Keratinocyte (primary cell): ENCODE results near the gene THBS2. TPM values are rescaled to one million over a fixed set of nuclear protein-coding genes. Genes with fewer than 3 reads are reported as not detected.

Source experiments
- DNase-seq: peaks from one replicate; pipeline ENCODE4 v3.0.0-alpha.2; 2011; ENCODE audit warnings: low read depth, missing footprints, low spot score
- FAIRE-seq: peaks from 2 replicates; lab custom pipeline; 2011; peaks lifted over from hg19 to GRCh38; lab: Jason Lieb, UNC
- H2AFZ ChIP-seq: 2 replicates; pipeline ENCODE4 v1.6.0; 2012; ENCODE audit warnings: low read length, control low read depth, inconsistent platforms; ENCODE audit not compliant: control insufficient read depth
- H3K27ac ChIP-seq: 2 replicates; pipeline ENCODE4 v1.5.1; 2011; ENCODE audit warnings: low read length; ENCODE audit not compliant: control insufficient read depth, insufficient read depth
- H3K27me3 ChIP-seq: 3 replicates; pipeline ENCODE4 v1.6.0; 2011; ENCODE audit warnings: low read length; ENCODE audit not compliant: control insufficient read depth, insufficient read depth; ENCODE audit errors: extremely low read depth
- H3K36me3 ChIP-seq, 2 experiments: 2 replicates in 1 of 2; 3 replicates in 1 of 2; pipeline ENCODE4 v1.5.1; 2011; ENCODE audit warnings: low read length in 2 of 2, mild to moderate bottlenecking in 1 of 2; ENCODE audit not compliant: control insufficient read depth in 2 of 2, insufficient read depth in 2 of 2; ENCODE audit errors: extremely low read depth in 1 of 2
- H3K4me1 ChIP-seq: 3 replicates; pipeline ENCODE4 v1.5.1; 2011; ENCODE audit warnings: low read length; ENCODE audit not compliant: control insufficient read depth, insufficient read depth; ENCODE audit errors: extremely low read depth
- H3K4me2 ChIP-seq: 3 replicates; pipeline ENCODE4 v1.6.0; 2011; ENCODE audit warnings: low read depth, low read length; ENCODE audit not compliant: control insufficient read depth, insufficient read depth; ENCODE audit errors: extremely low read depth
- H3K4me3 ChIP-seq, 3 experiments: fragments of 200-600 bp in 1 of 3; sonication (generic) in 1 of 3; 2 replicates in 2 of 3; 3 replicates in 1 of 3; pipeline ENCODE4 v1.5.1; 2011 to 2016; ENCODE audit warnings: low read length in 3 of 3, mild to moderate bottlenecking in 3 of 3, control low read depth in 2 of 3, inconsistent platforms in 1 of 3, low read depth in 1 of 3, mixed read lengths in 1 of 3, mixed run types in 1 of 3, moderate library complexity in 1 of 3; ENCODE audit not compliant: control insufficient read depth in 2 of 3, insufficient read depth in 2 of 3; ENCODE audit errors: extremely low read depth in 1 of 3
- H3K79me2 ChIP-seq: 2 replicates; pipeline ENCODE4 v1.6.0; 2012; ENCODE audit warnings: low read length; ENCODE audit not compliant: control insufficient read depth, insufficient read depth
- H3K9ac ChIP-seq: 3 replicates; pipeline ENCODE4 v1.6.0; 2011; ENCODE audit warnings: low read length; ENCODE audit not compliant: control insufficient read depth, insufficient read depth; ENCODE audit errors: extremely low read depth
- H3K9me1 ChIP-seq: 3 replicates; pipeline ENCODE4 v1.6.0; 2011; ENCODE audit warnings: low read length; ENCODE audit not compliant: control insufficient read depth, insufficient read depth; ENCODE audit errors: extremely low read depth
- H3K9me3 ChIP-seq: 2 replicates; pipeline ENCODE4 v1.5.1; 2012; ENCODE audit warnings: low read depth, low read length; ENCODE audit not compliant: control insufficient read depth
- H4K20me1 ChIP-seq: 3 replicates; pipeline ENCODE4 v1.6.0; 2011; ENCODE audit warnings: low read length; ENCODE audit not compliant: control insufficient read depth, insufficient read depth; ENCODE audit errors: extremely low read depth
- EZH2 ChIP-seq: IDR thresholded peaks from one replicate; pipeline ENCODE4 v1.6.1; 2012; ENCODE audit warnings: inconsistent platforms, mild to moderate bottlenecking, low read length, moderate library complexity
- dilution Hi-C: fragments of 300-500 bp; cut with MboI; formaldehyde crosslinking; loops from one replicate; pipeline ENCODE4 v1.7.0; 2020; ENCODE audit warnings: low sequenced_read_pairs; ENCODE audit not compliant: extremely low pct_ligation_motif_present
- polyA plus RNA-seq, 5 experiments: library from polyadenylated mRNA; depleted of rRNA in 3 of 5; stranded (reverse) in 3 of 5; stranded (forward) in 1 of 5; unstranded in 1 of 5; fragments of >200 nt; gene quantifications; 1 replicate in 1 of 5; 2 replicates in 3 of 5; 3 replicates in 1 of 5; pipeline versions ENCODE4 v1.2.1 to v1.2.3, GENCODE V29; 2011 to 2012; ENCODE audit warnings: missing spikeins in 2 of 5, low read depth in 1 of 5, low replicate concordance in 1 of 5
- TF ChIP-seq, protein P1 (sequence below), 3 experiments: IDR thresholded peaks in 1 of 3; conservative IDR thresholded peaks in 1 of 3; optimal IDR thresholded peaks in 1 of 3; 2 replicates in 2 of 3; 3 replicates in 1 of 3; pipeline versions ENCODE3 to v1.5.1; 2011; ENCODE audit warnings: low read length in 3 of 3, mild to moderate bottlenecking in 3 of 3, moderate library complexity in 2 of 3, control low read depth in 1 of 3, inconsistent platforms in 1 of 3; ENCODE audit not compliant: insufficient read depth in 2 of 3; ENCODE audit errors: extremely low read depth in 1 of 3

The THBS2 gene
- polyA plus RNA-seq, 1 donor (not counting 4 experiments of a cell fraction or from before 2014, with no cell fraction given) = 533 TPM

DNA sequence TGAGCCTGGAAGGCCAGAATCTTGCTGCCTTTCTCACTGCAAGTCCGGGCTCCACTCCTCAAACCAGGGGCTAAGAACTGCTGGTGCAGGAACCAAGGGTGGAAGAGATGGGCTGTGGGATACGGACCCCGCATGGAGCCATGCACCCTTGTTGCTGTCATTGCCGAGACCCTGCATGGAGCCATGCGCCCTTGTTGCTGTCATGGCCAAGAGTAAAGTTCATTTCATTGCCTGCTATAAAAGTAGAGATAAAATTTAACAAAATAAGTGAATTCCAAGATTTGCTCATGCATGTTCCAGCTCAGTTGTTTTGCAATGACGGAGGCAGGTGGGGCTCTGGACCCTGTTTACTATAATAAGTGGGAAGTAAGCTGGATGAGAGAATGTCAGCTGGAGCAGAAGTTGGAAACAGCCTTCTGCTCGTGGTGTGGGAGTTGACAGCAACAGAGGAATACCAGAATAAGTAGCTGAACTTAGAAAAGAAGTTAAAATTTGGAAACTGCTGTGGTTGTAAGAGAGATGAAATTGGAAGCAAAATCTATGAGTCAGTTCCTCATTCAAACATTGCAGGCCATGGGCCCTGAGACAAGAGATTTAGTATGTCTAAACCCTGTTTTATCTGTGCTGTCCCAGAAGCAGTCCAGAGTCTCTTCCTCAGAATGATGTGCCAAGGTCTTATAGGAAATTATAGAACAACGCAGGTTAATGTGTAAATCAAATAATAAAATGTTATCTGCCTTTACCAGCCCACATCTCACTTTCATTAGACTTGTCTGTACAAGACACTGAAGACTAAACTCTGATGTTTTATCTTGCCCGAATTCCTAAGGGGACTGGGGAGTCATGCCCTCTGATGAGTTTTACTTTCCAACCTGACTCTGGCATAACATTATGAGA is 15.8 kb upstream of the THBS2 start:
- Histone ChIP-seq H3K79me2 (no peaks in the 10 kb centered on the region), H3K4me3 (peak overlapping the region in 1 of 3 experiments; percentile 35), H3K27ac (peak overlapping the region; percentile 86), H3K4me2 (peak overlapping the region; percentile 73), H3K9ac (peak overlapping the region; percentile 47), H3K9me3 (no peaks in the 10 kb centered on the region), H4K20me1 (no peaks in the 10 kb centered on the region), H3K36me3 (no peaks in the 10 kb centered on the region), H3K27me3 (no peaks in the 10 kb centered on the region), H3K4me1 (peaks cover 32% of the 10 kb centered on the region), H2AFZ (peak overlapping the region; percentile 38), H3K9me1 (no peaks in the 10 kb centered on the region)
- no peak for DNase-seq
- FAIRE-seq = peak; percentile 90
- dilution Hi-C loops = no loop called here
- TF ChIP-seq, protein P1, sequence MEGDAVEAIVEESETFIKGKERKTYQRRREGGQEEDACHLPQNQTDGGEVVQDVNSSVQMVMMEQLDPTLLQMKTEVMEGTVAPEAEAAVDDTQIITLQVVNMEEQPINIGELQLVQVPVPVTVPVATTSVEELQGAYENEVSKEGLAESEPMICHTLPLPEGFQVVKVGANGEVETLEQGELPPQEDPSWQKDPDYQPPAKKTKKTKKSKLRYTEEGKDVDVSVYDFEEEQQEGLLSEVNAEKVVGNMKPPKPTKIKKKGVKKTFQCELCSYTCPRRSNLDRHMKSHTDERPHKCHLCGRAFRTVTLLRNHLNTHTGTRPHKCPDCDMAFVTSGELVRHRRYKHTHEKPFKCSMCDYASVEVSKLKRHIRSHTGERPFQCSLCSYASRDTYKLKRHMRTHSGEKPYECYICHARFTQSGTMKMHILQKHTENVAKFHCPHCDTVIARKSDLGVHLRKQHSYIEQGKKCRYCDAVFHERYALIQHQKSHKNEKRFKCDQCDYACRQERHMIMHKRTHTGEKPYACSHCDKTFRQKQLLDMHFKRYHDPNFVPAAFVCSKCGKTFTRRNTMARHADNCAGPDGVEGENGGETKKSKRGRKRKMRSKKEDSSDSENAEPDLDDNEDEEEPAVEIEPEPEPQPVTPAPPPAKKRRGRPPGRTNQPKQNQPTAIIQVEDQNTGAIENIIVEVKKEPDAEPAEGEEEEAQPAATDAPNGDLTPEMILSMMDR (optimal IDR thresholded peaks at IDR 0.05 in 1 of 3, IDR thresholded peaks at IDR 0.05 in 1 of 3, conservative IDR thresholded peaks at IDR 0.05 in 1 of 3; ENCODE audit: extremely low read depth in 1 of 3, insufficient read depth in 2 of 3, low read length in 3 of 3) = no peak
- TF ChIP-seq EZH2 = no peak

DNA sequence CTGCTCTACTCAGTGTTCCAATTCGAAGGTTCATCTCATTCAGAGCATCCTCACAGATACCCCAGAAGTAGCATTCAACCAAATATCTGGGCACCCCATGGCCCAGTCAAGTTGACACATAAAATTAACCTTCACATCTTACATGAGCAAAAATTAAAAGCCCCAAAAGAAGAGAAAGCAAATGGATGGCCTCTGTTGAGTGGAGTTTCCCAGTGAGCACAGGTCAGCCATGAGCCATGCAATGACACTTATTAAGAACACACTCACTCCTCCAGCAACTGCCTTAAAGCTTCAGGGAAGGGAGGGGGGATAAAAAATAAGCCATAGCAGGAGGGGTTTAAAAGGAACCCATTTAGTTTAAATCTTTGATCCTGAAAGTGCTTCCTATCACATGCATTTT is 14.6 kb upstream of the THBS2 start:
- DNase-seq (no peak), FAIRE-seq (peak; percentile 36)
- no peak overlapping the region for H2AFZ ChIP-seq
- no peak overlapping the region for H3K4me3 ChIP-seq
- no peaks in the 10 kb centered on the region for H3K9me3 ChIP-seq
- no peaks in the 10 kb centered on the region for H3K36me3 ChIP-seq
- dilution Hi-C loops = no loop called here
- no peak for TF ChIP-seq EZH2
- TF ChIP-seq, protein P1 (optimal IDR thresholded peaks at IDR 0.05 in 1 of 3, IDR thresholded peaks at IDR 0.05 in 1 of 3, conservative IDR thresholded peaks at IDR 0.05 in 1 of 3; ENCODE audit: extremely low read depth in 1 of 3, insufficient read depth in 2 of 3, low read length in 3 of 3) = no peak
- no peaks in the 10 kb centered on the region for H3K79me2 ChIP-seq
- no peaks in the 10 kb centered on the region for H4K20me1 ChIP-seq
- H3K27ac ChIP-seq = no peak overlapping the region
- no peak overlapping the region for H3K9ac ChIP-seq
- no peaks in the 10 kb centered on the region for H3K27me3 ChIP-seq
- no peaks in the 10 kb centered on the region for H3K9me1 ChIP-seq
- H3K4me2 ChIP-seq = no peak overlapping the region
- H3K4me1 ChIP-seq = peaks cover 31% of the 10 kb centered on the region
